H1 (cell line): Measurements from ENCODE around the gene GAS7. TPM values are rescaled to one million over a fixed set of nuclear protein-coding genes. Genes with fewer than 3 reads are reported as not detected.

ENCODE experiments used
- CTCF ChIA-PET: fragments of 300-600 bp; sonication (Branson Sonifier 250); formaldehyde crosslinking; loops from one replicate; lab custom pipeline; 2021; ENCODE audit not compliant: partially characterized antibody; lab: Charles Lee
- POLR2A ChIA-PET: fragments of 300-600 bp; sonication (Branson Sonifier 250); formaldehyde crosslinking; loops from one replicate; lab custom pipeline; 2021; ENCODE audit warnings: inconsistent platforms; ENCODE audit not compliant: partially characterized antibody; lab: Charles Lee
- DNase-seq, 2 experiments: peaks; one replicate each; pipeline versions ENCODE4 v3.0.0 to v3.0.0-alpha.2; 2010 to 2022; ENCODE audit warnings: low spot score in 2 of 2, low read depth in 1 of 2, mixed read lengths in 1 of 2
- FAIRE-seq: peaks from 2 replicates; lab custom pipeline; 2011; peaks lifted over from hg19 to GRCh38; lab: Jason Lieb, UNC
- H2AFZ ChIP-seq: 2 replicates; pipeline ENCODE4 v1.8.1; 2012; ENCODE audit warnings: low read length, inconsistent platforms
- H2AK5ac ChIP-seq: 2 replicates; pipeline ENCODE4 v1.6.1; 2013; ENCODE audit warnings: low read depth, low read length
- H2BK120ac ChIP-seq: replicated peaks from 2 replicates; pipeline ENCODE3; 2013; ENCODE audit warnings: low read depth, low read length, inconsistent platforms
- H2BK12ac ChIP-seq: 2 replicates; pipeline ENCODE4 v1.6.1; 2013; ENCODE audit warnings: low read depth, low read length
- H2BK15ac ChIP-seq: 2 replicates; pipeline ENCODE4 v1.6.1; 2013; ENCODE audit warnings: low read length
- H2BK20ac ChIP-seq: 2 replicates; pipeline ENCODE4 v1.6.1; 2013; ENCODE audit warnings: low read length
- H2BK5ac ChIP-seq: 2 replicates; pipeline ENCODE4 v1.6.1; 2013; ENCODE audit warnings: low read depth, low read length
- H3K14ac ChIP-seq: 2 replicates; pipeline ENCODE4 v1.6.1; 2013; ENCODE audit warnings: inconsistent platforms; ENCODE audit not compliant: insufficient read length
- H3K18ac ChIP-seq: 2 replicates; pipeline ENCODE4 v1.6.1; 2013; ENCODE audit warnings: low read length; ENCODE audit errors: extremely low read depth
- H3K23ac ChIP-seq: 2 replicates; pipeline ENCODE4 v1.6.1; 2013; ENCODE audit warnings: inconsistent platforms; ENCODE audit not compliant: insufficient read length
- H3K23me2 ChIP-seq: 2 replicates; pipeline ENCODE4 v1.6.1; 2013; ENCODE audit warnings: low read depth, low read length
- H3K27ac ChIP-seq: 2 replicates; pipeline ENCODE4 v1.6.1; 2011; ENCODE audit warnings: low read depth, low read length, inconsistent platforms
- H3K27me3 ChIP-seq, 4 experiments: replicated peaks in 1 of 4; 1 replicate in 1 of 4; 2 replicates in 3 of 4; pipeline versions ENCODE4 v1.6.1 to v1.8.1; 2011 to 2013; ENCODE audit warnings: low read length in 3 of 4, mild to moderate bottlenecking in 3 of 4, inconsistent platforms in 2 of 4, mixed read lengths in 2 of 4, moderate library complexity in 1 of 4; ENCODE audit not compliant: control insufficient read depth in 3 of 4, insufficient read depth in 3 of 4; ENCODE audit errors: extremely low read depth in 1 of 4
- H3K36me3 ChIP-seq, 4 experiments: 2 replicates each; pipeline versions ENCODE4 v1.6.1 to v1.8.1; 2011 to 2013; ENCODE audit warnings: mild to moderate bottlenecking in 4 of 4, low read length in 3 of 4, moderate library complexity in 2 of 4, control low read depth in 1 of 4, inconsistent platforms in 1 of 4; ENCODE audit not compliant: insufficient read depth in 4 of 4, control insufficient read depth in 2 of 4
- H3K4ac ChIP-seq: replicated peaks from 2 replicates; pipeline ENCODE3; 2013; ENCODE audit warnings: low read length, low read depth, mixed read lengths, inconsistent platforms; ENCODE audit not compliant: insufficient read length
- H3K4me1 ChIP-seq, 4 experiments: replicated peaks in 1 of 4; 1 replicate in 1 of 4; 2 replicates in 3 of 4; pipeline versions ENCODE4 v1.6.1 to v1.8.1; 2011 to 2013; ENCODE audit warnings: low read length in 3 of 4, inconsistent platforms in 2 of 4, mixed read lengths in 1 of 4; ENCODE audit not compliant: insufficient read depth in 4 of 4, control insufficient read depth in 3 of 4
- H3K4me2 ChIP-seq, 2 experiments: 2 replicates each; pipeline versions ENCODE4 v1.6.1 to v1.8.1; 2011 to 2013; ENCODE audit warnings: low read depth in 2 of 2, low read length in 2 of 2, control low read depth in 1 of 2, inconsistent platforms in 1 of 2, mild to moderate bottlenecking in 1 of 2; ENCODE audit not compliant: insufficient read depth in 1 of 2
- H3K4me3 ChIP-seq, 4 experiments: fragments of 200-600, 300-600 bp in 1 of 4; sonication (generic), shearing (Covaris generic), sonication (Bioruptor Twin) in 1 of 4; 2 replicates each; pipeline versions ENCODE4 v1.5.1 to v1.8.1; 2011 to 2016; ENCODE audit warnings: low read length in 4 of 4, low read depth in 3 of 4, control low read depth in 2 of 4, inconsistent platforms in 2 of 4, mild to moderate bottlenecking in 2 of 4, mixed read lengths in 1 of 4, moderate library complexity in 1 of 4; ENCODE audit not compliant: insufficient read depth in 2 of 4; ENCODE audit errors: extremely low read depth in 1 of 4
- H3K56ac ChIP-seq: replicated peaks from 2 replicates; pipeline ENCODE3; 2013; ENCODE audit warnings: low read depth, mild to moderate bottlenecking, mixed read lengths, low read length, inconsistent platforms; ENCODE audit not compliant: insufficient read length
- H3K79me1 ChIP-seq: 2 replicates; pipeline ENCODE4 v1.6.1; 2013; ENCODE audit warnings: low read depth, low read length, control low read depth
- H3K79me2 ChIP-seq, 2 experiments: 2 replicates each; pipeline versions ENCODE4 v1.6.1 to v1.8.1; 2012 to 2013; ENCODE audit warnings: low read length in 2 of 2, mild to moderate bottlenecking in 2 of 2, inconsistent platforms in 1 of 2; ENCODE audit not compliant: insufficient read depth in 2 of 2, control insufficient read depth in 1 of 2
- H3K9ac ChIP-seq, 4 experiments: replicated peaks in 1 of 4; 1 replicate in 1 of 4; 2 replicates in 3 of 4; pipeline versions ENCODE4 v1.6.1 to v1.8.1; 2011 to 2013; ENCODE audit warnings: low read depth in 3 of 4, low read length in 3 of 4, control low read depth in 2 of 4, mild to moderate bottlenecking in 2 of 4, moderate library complexity in 2 of 4, inconsistent platforms in 1 of 4; ENCODE audit errors: extremely low read depth in 1 of 4
- H3K9me3 ChIP-seq, 2 experiments: 2 replicates each; pipeline versions ENCODE4 v1.6.1 to v1.8.1; 2012 to 2013; ENCODE audit warnings: mild to moderate bottlenecking in 2 of 2, moderate library complexity in 2 of 2, control low read depth in 1 of 2, inconsistent platforms in 1 of 2, low read depth in 1 of 2, low read length in 1 of 2, mixed read lengths in 1 of 2; ENCODE audit not compliant: insufficient read depth in 2 of 2
- H4K20me1 ChIP-seq, 2 experiments: replicated peaks in 1 of 2; 2 replicates each; pipeline versions ENCODE3 to v1.8.1; 2011 to 2013; ENCODE audit warnings: inconsistent platforms in 2 of 2, low read length in 2 of 2, mild to moderate bottlenecking in 1 of 2; ENCODE audit not compliant: insufficient read depth in 2 of 2, control insufficient read depth in 1 of 2
- H4K5ac ChIP-seq: 2 replicates; pipeline ENCODE4 v1.6.1; 2013; ENCODE audit warnings: low read length, low read depth, mixed read lengths, inconsistent platforms; ENCODE audit not compliant: insufficient read length
- H4K8ac ChIP-seq: 2 replicates; pipeline ENCODE4 v1.8.0; 2013; ENCODE audit warnings: mild to moderate bottlenecking, moderate library complexity, low read length, inconsistent platforms; ENCODE audit not compliant: insufficient read depth; ENCODE audit errors: extremely low read depth
- H4K91ac ChIP-seq: replicated peaks from 2 replicates; pipeline ENCODE3; 2013; ENCODE audit warnings: low read length, mixed read lengths, inconsistent platforms; ENCODE audit not compliant: insufficient read length
- ATF3 ChIP-seq: IDR thresholded peaks from 2 replicates; pipeline ENCODE4 v1.6.1; 2011; ENCODE audit warnings: low read depth, mild to moderate bottlenecking, low read length; ENCODE audit not compliant: insufficient read depth
- BRCA1 ChIP-seq: IDR thresholded peaks from 2 replicates; pipeline ENCODE4 v1.6.1; 2012; ENCODE audit warnings: low read depth, low read length, improper control_type of control experiment
- GABPA ChIP-seq: IDR thresholded peaks from 2 replicates; pipeline ENCODE4 v1.6.1; 2011; ENCODE audit warnings: mild to moderate bottlenecking, low read length, moderate library complexity, borderline replicate concordance; ENCODE audit not compliant: insufficient read depth
- HDAC2 ChIP-seq, 2 experiments: fragments of 300-600 bp in 1 of 2; sonication (generic) in 1 of 2; IDR thresholded peaks; 2 replicates each; pipeline ENCODE4 v1.6.1; 2011 to 2012; ENCODE audit warnings: low read depth in 2 of 2, low read length in 2 of 2, mild to moderate bottlenecking in 2 of 2, moderate library complexity in 2 of 2, borderline replicate concordance in 1 of 2, inconsistent platforms in 1 of 2
- KDM5A ChIP-seq: fragments of 200-600 bp; IDR thresholded peaks from 2 replicates; pipeline ENCODE4 v1.7.1; 2012; ENCODE audit warnings: mild to moderate bottlenecking, low read length, inconsistent platforms, mixed read lengths
- RAD21 ChIP-seq, 2 experiments: IDR thresholded peaks in 1 of 2; conservative IDR thresholded peaks in 1 of 2; 2 replicates each; pipeline ENCODE4 v1.6.1; 2011; ENCODE audit warnings: low read depth in 2 of 2, low read length in 2 of 2, improper control_type of control experiment in 1 of 2, inconsistent platforms in 1 of 2, mild to moderate bottlenecking in 1 of 2, moderate library complexity in 1 of 2
- SP2 ChIP-seq: IDR thresholded peaks from 2 replicates; pipeline ENCODE4 v1.6.1; 2012; ENCODE audit warnings: mild to moderate bottlenecking, low read length, inconsistent platforms
- SP4 ChIP-seq: IDR thresholded peaks from 2 replicates; pipeline ENCODE4 v1.6.1; 2012; ENCODE audit warnings: low read length, inconsistent platforms
- SUZ12 ChIP-seq: fragments of 200-600 bp; sonication (generic); IDR thresholded peaks from 2 replicates; pipeline ENCODE4 v1.6.1; 2012; ENCODE audit warnings: mild to moderate bottlenecking, inconsistent platforms, low read length, moderate library complexity, mixed read lengths
- TAF1 ChIP-seq: IDR thresholded peaks from 2 replicates; pipeline ENCODE4 v1.6.1; 2011; ENCODE audit warnings: mild to moderate bottlenecking, low read depth, low read length
- USF2 ChIP-seq: IDR thresholded peaks from 2 replicates; pipeline ENCODE4 v1.6.1; 2011; ENCODE audit warnings: low read length, improper control_type of control experiment
- YY1 ChIP-seq: IDR thresholded peaks from 2 replicates; pipeline ENCODE4 v1.6.1; 2011; ENCODE audit warnings: low read depth, mild to moderate bottlenecking, low read length
- WGBS, 2 experiments: shearing (Covaris generic) in 1 of 2; methylation state at CpG; one replicate each; pipeline versions ENCODE4 v1.1.6 to v1.1.7; 2013 to 2015; ENCODE audit warnings: low lambda C conversion rate in 2 of 2, mixed read lengths in 2 of 2, inconsistent platforms in 1 of 2, low coverage in 1 of 2, missing lambda C conversion rate in 1 of 2; ENCODE audit not compliant: insufficient replicate concordance in 2 of 2, insufficient coverage in 1 of 2, insufficient read length in 1 of 2; ENCODE audit errors: extremely low coverage in 1 of 2, missing lambda C conversion rate in 1 of 2; 5-methylcytosine and 5-hydroxymethylcytosine counted together
- polyA plus RNA-seq, 7 experiments: library from polyadenylated mRNA; depleted of rRNA in 3 of 7; stranded (reverse) in 5 of 7; unstranded in 2 of 7; fragments of >200 nt in 5 of 7; fragments of 200-250 nt in 2 of 7; gene quantifications; 1 replicate in 5 of 7; 2 replicates in 1 of 7; 4 replicates in 1 of 7; pipeline versions ENCODE4 v1.2.1 to v1.2.3, GENCODE V29; 2011 to 2013; ENCODE audit warnings: missing spikeins in 2 of 7, mixed read lengths in 2 of 7
- total RNA-seq: library from RNA; stranded (reverse); fragmentation: NEBNext Ultra II Directional; extraction: Animal tissue kit (Norgen Biotek cat#: 25700); gene quantifications from 2 replicates; pipeline ENCODE4 v1.2.1, GENCODE V29; 2021

The GAS7 gene
- total and polyA plus RNA-seq, 2 of the 8 experiments (the other 6 are each of a cell fraction or from before 2014, with no cell fraction given): 5.0 to 14.5 TPM

- no peaks in the 10 kb centered on the region for H3K79me2 ChIP-seq
- no peak overlapping the region for H3K9ac ChIP-seq
- POLR2A ChIA-PET: no interaction called here
- H2BK120ac ChIP-seq: no peak overlapping the region
- 92% methylated on average over 14 of the region's 14 CpGs; no CpG with 5 or more reads in 1 of the 2 experiments for WGBS, 2 experiments
- no peak overlapping the region for H2BK12ac ChIP-seq
- H3K23ac ChIP-seq: no peak overlapping the region
- no peak for TF ChIP-seq HDAC2 (IDR thresholded peaks at IDR 0.05; ENCODE audit: borderline replicate concordance in 1 of 2, low read depth in 2 of 2, low read length in 2 of 2)
- no peak for TF ChIP-seq KDM5A
- TF ChIP-seq SP2: no peak
- no peak for TF ChIP-seq USF2
- no peak for TF ChIP-seq BRCA1
- no peak for TF ChIP-seq GABPA
- no peak for TF ChIP-seq YY1
- TF ChIP-seq SUZ12: no peak
- TF ChIP-seq SP4: no peak
- TF ChIP-seq RAD21 (IDR thresholded peaks at IDR 0.05 in 1 of 2, conservative IDR thresholded peaks at IDR 0.05 in 1 of 2; ENCODE audit: low read depth in 2 of 2, low read length in 2 of 2): no peak
- no peak for TF ChIP-seq ATF3
- no peak for TF ChIP-seq TAF1
- H4K5ac ChIP-seq: no peak overlapping the region
- H3K56ac ChIP-seq: no peak overlapping the region
- H2BK20ac ChIP-seq: no peak overlapping the region
- H3K36me3 ChIP-seq: no peaks in the 10 kb centered on the region
- 0 out of 2 replicates have a peak overlapping the region, but pooled peaks have one; percentile 81 for H2BK15ac ChIP-seq
- H3K14ac ChIP-seq: no peak overlapping the region
- FAIRE-seq: no peak
- no peak overlapping the region for H3K27ac ChIP-seq
- H3K9me3 ChIP-seq: no peaks in the 10 kb centered on the region
- H4K20me1 ChIP-seq: no peaks in the 10 kb centered on the region
- no peaks in the 10 kb centered on the region for H3K79me1 ChIP-seq
- H2BK5ac ChIP-seq: no peak overlapping the region
- CTCF ChIA-PET: interaction anchor here (1.0 to 10.8 kb wide), 8 partner anchors 12 to 128 kb away, joined by 3 to 101 read pairs (median 14); no protein-coding TSS in a partner anchor
- no peak overlapping the region for H3K18ac ChIP-seq
- no peak overlapping the region for H2AFZ ChIP-seq
- no peak for DNase-seq
- peaks cover 0 to 4% (median 2%) of the 10 kb centered on the region in 4 experiments; a peak in 3 of 7 replicates for H3K4me1 ChIP-seq
- no peak overlapping the region for H3K4ac ChIP-seq
- H3K4me3 ChIP-seq: no peak overlapping the region
- no peak overlapping the region for H2AK5ac ChIP-seq
- H3K4me2 ChIP-seq: no peak overlapping the region
- no peak overlapping the region for H4K8ac ChIP-seq
- H3K27me3 ChIP-seq: no peaks in the 10 kb centered on the region; a peak in 1 of 7 replicates
- H4K91ac ChIP-seq: no peak overlapping the region
- H3K23me2 ChIP-seq: no peaks in the 10 kb centered on the region
Measured at GRCh38 chr17:9906616-9907015, 291.8 kb downstream of the GAS7 start.
